Body of pancreas (tissue), 4 donors: ENCODE results near the gene RAD51B.

Experiments used
- CTCF ChIP-seq, 7 experiments: fragments of 450-650 bp in 4 of 7; fragments of 200-600 bp in 3 of 7; sonication (generic) in 3 of 7; IDR thresholded peaks; one replicate each; pipeline ENCODE4 v1.5.1; 2016 to 2019; ENCODE audit warnings: antibody characterized with exemption in 7 of 7
- POLR2A ChIP-seq, 3 donors: fragments of 450-650 bp; IDR thresholded peaks; one replicate each; pipeline ENCODE4 v1.6.1; 2016; ENCODE audit warnings: antibody characterized with exemption in 3 of 3, mild to moderate bottlenecking in 2 of 3

- no peak for TF ChIP-seq CTCF (IDR thresholded peaks at IDR 0.05)
- no peak for TF ChIP-seq POLR2A (IDR thresholded peaks at IDR 0.05)
Observed at GRCh38 chr14:68246786-68247105, 427.2 kb downstream of the RAD51B start.
